ENCODE results near the gene AIRE. TPM values are rescaled to one million over a fixed set of nuclear protein-coding genes. Genes with fewer than 3 reads are reported as not detected.

Gene AIRE
- total RNA-seq, 1 experiment from 2014 or later, result 0.09 TPM

DNA sequence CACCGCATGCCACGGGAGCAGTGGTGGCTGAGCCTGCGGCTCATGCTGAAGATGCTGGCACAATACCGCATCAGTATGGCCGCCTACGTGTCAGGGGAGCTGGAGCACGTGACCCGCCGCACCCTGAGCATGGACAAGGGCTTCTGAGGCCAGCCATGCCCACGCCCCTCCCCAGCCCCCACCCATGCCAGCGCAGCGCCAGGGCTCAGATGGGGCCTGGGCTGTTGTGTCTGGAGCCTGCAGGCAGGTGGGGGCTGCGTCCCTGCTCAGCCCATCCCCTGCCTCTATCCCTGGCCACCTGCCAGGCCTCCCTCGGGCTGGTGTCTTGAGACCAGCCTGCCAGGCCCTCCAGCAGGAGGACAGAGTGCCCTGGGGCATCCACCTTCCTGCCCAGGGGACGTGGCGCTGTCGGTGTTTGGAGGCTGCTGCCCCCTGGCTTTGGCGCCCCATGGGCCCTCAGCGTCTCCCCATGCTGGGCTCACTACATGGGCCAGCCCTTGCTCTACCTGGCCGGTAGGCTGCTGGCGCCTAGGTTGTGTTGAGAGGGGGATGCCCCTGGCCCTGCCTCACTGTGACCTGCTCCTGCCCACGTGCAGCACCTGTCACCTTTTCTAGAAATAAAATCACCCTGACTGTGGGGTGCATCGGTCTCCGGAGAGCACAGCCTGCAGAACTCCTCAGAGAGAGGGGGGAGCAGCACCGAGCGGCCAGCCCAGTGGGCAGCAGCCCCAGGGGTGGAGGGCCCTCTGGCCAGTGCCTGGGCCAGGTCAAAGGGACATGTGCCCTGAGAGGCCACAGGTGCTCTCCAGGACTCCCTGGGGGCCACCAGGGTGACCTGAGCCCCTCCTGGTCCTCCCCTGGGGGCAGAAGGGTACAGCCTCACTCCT is 41.3 kb downstream of the AIRE start:
- no peak for ATAC-seq
- TF ChIP-seq, protein P1, sequence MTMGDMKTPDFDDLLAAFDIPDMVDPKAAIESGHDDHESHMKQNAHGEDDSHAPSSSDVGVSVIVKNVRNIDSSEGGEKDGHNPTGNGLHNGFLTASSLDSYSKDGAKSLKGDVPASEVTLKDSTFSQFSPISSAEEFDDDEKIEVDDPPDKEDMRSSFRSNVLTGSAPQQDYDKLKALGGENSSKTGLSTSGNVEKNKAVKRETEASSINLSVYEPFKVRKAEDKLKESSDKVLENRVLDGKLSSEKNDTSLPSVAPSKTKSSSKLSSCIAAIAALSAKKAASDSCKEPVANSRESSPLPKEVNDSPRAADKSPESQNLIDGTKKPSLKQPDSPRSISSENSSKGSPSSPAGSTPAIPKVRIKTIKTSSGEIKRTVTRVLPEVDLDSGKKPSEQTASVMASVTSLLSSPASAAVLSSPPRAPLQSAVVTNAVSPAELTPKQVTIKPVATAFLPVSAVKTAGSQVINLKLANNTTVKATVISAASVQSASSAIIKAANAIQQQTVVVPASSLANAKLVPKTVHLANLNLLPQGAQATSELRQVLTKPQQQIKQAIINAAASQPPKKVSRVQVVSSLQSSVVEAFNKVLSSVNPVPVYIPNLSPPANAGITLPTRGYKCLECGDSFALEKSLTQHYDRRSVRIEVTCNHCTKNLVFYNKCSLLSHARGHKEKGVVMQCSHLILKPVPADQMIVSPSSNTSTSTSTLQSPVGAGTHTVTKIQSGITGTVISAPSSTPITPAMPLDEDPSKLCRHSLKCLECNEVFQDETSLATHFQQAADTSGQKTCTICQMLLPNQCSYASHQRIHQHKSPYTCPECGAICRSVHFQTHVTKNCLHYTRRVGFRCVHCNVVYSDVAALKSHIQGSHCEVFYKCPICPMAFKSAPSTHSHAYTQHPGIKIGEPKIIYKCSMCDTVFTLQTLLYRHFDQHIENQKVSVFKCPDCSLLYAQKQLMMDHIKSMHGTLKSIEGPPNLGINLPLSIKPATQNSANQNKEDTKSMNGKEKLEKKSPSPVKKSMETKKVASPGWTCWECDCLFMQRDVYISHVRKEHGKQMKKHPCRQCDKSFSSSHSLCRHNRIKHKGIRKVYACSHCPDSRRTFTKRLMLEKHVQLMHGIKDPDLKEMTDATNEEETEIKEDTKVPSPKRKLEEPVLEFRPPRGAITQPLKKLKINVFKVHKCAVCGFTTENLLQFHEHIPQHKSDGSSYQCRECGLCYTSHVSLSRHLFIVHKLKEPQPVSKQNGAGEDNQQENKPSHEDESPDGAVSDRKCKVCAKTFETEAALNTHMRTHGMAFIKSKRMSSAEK (CRISPR knock-in tag; IDR thresholded peaks at IDR 0.05; ENCODE audit: borderline replicate concordance), result no peak
- TF ChIP-seq, protein P2, sequence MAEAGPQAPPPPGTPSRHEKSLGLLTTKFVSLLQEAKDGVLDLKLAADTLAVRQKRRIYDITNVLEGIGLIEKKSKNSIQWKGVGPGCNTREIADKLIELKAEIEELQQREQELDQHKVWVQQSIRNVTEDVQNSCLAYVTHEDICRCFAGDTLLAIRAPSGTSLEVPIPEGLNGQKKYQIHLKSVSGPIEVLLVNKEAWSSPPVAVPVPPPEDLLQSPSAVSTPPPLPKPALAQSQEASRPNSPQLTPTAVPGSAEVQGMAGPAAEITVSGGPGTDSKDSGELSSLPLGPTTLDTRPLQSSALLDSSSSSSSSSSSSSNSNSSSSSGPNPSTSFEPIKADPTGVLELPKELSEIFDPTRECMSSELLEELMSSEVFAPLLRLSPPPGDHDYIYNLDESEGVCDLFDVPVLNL (CRISPR knock-in tag; IDR thresholded peaks at IDR 0.05; ENCODE audit: borderline replicate concordance, low read depth), result no peak
- no peak for TF ChIP-seq ZNF263 (CRISPR knock-in tag; IDR thresholded peaks at IDR 0.05; ENCODE audit: low read depth)
- no peak overlapping the region for H3K27ac Mint-ChIP-seq
- ChIA-PET POLR2A (no interaction called here), CTCF (no interaction called here)
- H3K36me3 Mint-ChIP-seq, result no peaks in the 10 kb centered on the region; the same call in 1 of the 2 replicates
- DNase-seq (ENCODE audit: low spot score), result no peak
- no peaks in the 10 kb centered on the region for H3K4me1 Mint-ChIP-seq
- no peaks in the 10 kb centered on the region for H3K27me3 Mint-ChIP-seq (ENCODE audit: low read depth)
- no peak overlapping the region for H3K4me3 Mint-ChIP-seq
- H3K9me3 Mint-ChIP-seq, result no peaks in the 10 kb centered on the region

- Mint-ChIP-seq H3K9me3 (no peaks in the 10 kb centered on the region), H3K27me3 (ENCODE audit: low read depth) (no peaks in the 10 kb centered on the region), H3K4me1 (no peaks in the 10 kb centered on the region), H3K36me3 (no peaks in the 10 kb centered on the region; the same call in 1 of the 2 replicates), H3K4me3 (no peak overlapping the region), H3K27ac (no peak overlapping the region)
- DNase-seq (ENCODE audit: low spot score), result no peak
- ChIA-PET POLR2A (no interaction called here), CTCF (no interaction called here)
- no peak for TF ChIP-seq ARID4B (CRISPR knock-in tag; IDR thresholded peaks at IDR 0.05; ENCODE audit: borderline replicate concordance)
- TF ChIP-seq SMAD4 (CRISPR knock-in tag; IDR thresholded peaks at IDR 0.05), result no peak
- no peak for TF ChIP-seq PRDM15 (CRISPR knock-in tag; IDR thresholded peaks at IDR 0.05)
- TF ChIP-seq RELA (CRISPR knock-in tag; IDR thresholded peaks at IDR 0.05; ENCODE audit: borderline replicate concordance), result no peak
- no peak for TF ChIP-seq CREM (CRISPR knock-in tag; IDR thresholded peaks at IDR 0.05)
- TF ChIP-seq ATF1 (CRISPR knock-in tag; IDR thresholded peaks at IDR 0.05), result no peak
- no peak for ATAC-seq
Observed at GRCh38 chr21:44327603-44327974, 41.9 kb downstream of the AIRE start.
